ENCODE data around the gene ALOX15.
"Not testable (repeated sequence)": the region's sequence is repeated elsewhere in the genome, so short reads cannot be mapped to it uniquely, and the experiment has no call there.

DNA sequence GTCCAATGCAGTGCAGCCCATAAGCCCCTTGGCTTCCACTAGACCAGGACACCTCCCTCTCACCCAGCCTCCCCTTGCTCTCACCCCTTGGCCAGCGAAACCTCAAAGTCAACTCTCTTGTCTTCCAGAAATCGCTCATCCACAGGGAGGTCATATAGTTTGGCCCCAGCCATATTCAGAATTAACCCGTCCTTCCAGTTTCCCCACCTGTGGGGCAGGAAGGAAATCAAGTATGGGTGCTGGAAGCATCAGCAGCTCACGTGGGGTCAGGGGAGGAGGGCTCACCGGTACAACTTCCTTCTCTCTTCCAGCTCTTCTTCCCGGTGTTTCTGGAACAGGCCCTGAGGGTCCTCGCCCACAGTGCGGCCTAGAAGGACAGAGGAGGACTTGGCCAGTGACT is 2.7 kb downstream of the ALOX15 start:
- TF ChIP-seq, protein P1, sequence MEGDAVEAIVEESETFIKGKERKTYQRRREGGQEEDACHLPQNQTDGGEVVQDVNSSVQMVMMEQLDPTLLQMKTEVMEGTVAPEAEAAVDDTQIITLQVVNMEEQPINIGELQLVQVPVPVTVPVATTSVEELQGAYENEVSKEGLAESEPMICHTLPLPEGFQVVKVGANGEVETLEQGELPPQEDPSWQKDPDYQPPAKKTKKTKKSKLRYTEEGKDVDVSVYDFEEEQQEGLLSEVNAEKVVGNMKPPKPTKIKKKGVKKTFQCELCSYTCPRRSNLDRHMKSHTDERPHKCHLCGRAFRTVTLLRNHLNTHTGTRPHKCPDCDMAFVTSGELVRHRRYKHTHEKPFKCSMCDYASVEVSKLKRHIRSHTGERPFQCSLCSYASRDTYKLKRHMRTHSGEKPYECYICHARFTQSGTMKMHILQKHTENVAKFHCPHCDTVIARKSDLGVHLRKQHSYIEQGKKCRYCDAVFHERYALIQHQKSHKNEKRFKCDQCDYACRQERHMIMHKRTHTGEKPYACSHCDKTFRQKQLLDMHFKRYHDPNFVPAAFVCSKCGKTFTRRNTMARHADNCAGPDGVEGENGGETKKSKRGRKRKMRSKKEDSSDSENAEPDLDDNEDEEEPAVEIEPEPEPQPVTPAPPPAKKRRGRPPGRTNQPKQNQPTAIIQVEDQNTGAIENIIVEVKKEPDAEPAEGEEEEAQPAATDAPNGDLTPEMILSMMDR (conservative IDR thresholded peaks at IDR 0.05; ENCODE audit: low read depth, low read length): not testable (repeated sequence)
- TF ChIP-seq EZH2 (IDR thresholded peaks at IDR 0.05; ENCODE audit: low read length, unreplicated experiment); EZH2phosphoT487 (IDR thresholded peaks at IDR 0.05; ENCODE audit: borderline replicate concordance, low read length): not testable (repeated sequence)

All from PC-3 (cell line).